Stimulated activated CD4-positive, alpha-beta T cell treated with anti-CD3 and anti-CD28 coated beads, Interleukin-4, amount 100 ng/mL, for 24 hours (primary cell): Measurements from ENCODE around the gene DSG2.
"Not testable (repeated sequence)": the region's sequence is repeated elsewhere in the genome, so short reads cannot be mapped to it uniquely, and the experiment has no call there.

ENCODE experiments used
- DNase-seq: peaks from one replicate; pipeline ENCODE4 v3.0.0-alpha.2; 2020

Gene DSG2

GRCh38 chr18:31503011-31503410 is 5.0 kb downstream of the DSG2 start:
- DNase-seq, result no peak

GRCh38 chr18:31504455-31505147 is 6.6 kb downstream of the DSG2 start:
- no peak for DNase-seq

GRCh38 chr18:31505156-31505555 is 7.2 kb downstream of the DSG2 start:
- DNase-seq, result no peak

GRCh38 chr18:31506024-31506742 is 8.2 kb downstream of the DSG2 start:
- no peak for DNase-seq

GRCh38 chr18:31507124-31507523 is 9.1 kb downstream of the DSG2 start:
- DNase-seq, result not testable (repeated sequence)

GRCh38 chr18:31508781-31509180 is 10.8 kb downstream of the DSG2 start:
- no peak for DNase-seq

- DNase-seq, result no peak
Measured at GRCh38 chr18:31509571-31509970, 11.6 kb downstream of the DSG2 start.

- DNase-seq, result no peak
Measured at GRCh38 chr18:31510319-31510718, 12.3 kb downstream of the DSG2 start.

- DNase-seq, result no peak
Measured at GRCh38 chr18:31511098-31511497, 13.1 kb downstream of the DSG2 start.

GRCh38 chr18:31512203-31512764 is 14.3 kb downstream of the DSG2 start:
- no peak for DNase-seq

- DNase-seq, result no peak
Measured at GRCh38 chr18:31513189-31513935, 15.4 kb downstream of the DSG2 start.

- DNase-seq, result no peak
Measured at GRCh38 chr18:31516437-31516836, 18.5 kb downstream of the DSG2 start.

GRCh38 chr18:31526374-31526773 is 28.4 kb downstream of the DSG2 start:
- DNase-seq, result no peak

GRCh38 chr18:31533236-31533635 is 35.3 kb downstream of the DSG2 start:
- no peak for DNase-seq

- no peak for DNase-seq
Measured at GRCh38 chr18:31538837-31539236, 40.9 kb downstream of the DSG2 start.

- DNase-seq, result no peak
Measured at GRCh38 chr18:31546476-31546875, 48.5 kb downstream of the DSG2 start.

GRCh38 chr18:31548853-31549252 is 50.9 kb downstream of the DSG2 start:
- DNase-seq, result no peak

GRCh38 chr18:31549416-31549815 is 51.4 kb downstream of the DSG2 start:
- no peak for DNase-seq

GRCh38 chr18:31551883-31552282 is 53.9 kb downstream of the DSG2 start:
- no peak for DNase-seq

GRCh38 chr18:31553800-31554199 is 55.8 kb downstream of the DSG2 start:
- DNase-seq, result no peak

GRCh38 chr18:31554776-31555175 is 56.8 kb downstream of the DSG2 start:
- DNase-seq, result no peak

- DNase-seq, result peak; percentile 33
Measured at GRCh38 chr18:31555971-31556747, 58.2 kb downstream of the DSG2 start.

GRCh38 chr18:31557446-31557845 is 59.5 kb downstream of the DSG2 start:
- no peak for DNase-seq
